22Rv1 (cell line): Measurements from ENCODE around the gene UPF1.

ENCODE experiments used
- CTCF ChIP-seq: fragments of 450-650 bp; IDR thresholded peaks from 2 replicates; pipeline ENCODE4 v1.5.1; 2017; ENCODE audit warnings: mild to moderate bottlenecking
- ZFX ChIP-seq: fragments of 450-650 bp; IDR thresholded peaks from 2 replicates; pipeline ENCODE4 v1.6.1; 2017; ENCODE audit warnings: antibody characterized with exemption, borderline replicate concordance

- no peak for TF ChIP-seq CTCF
- no peak for TF ChIP-seq ZFX
Measured at GRCh38 chr19:18814063-18814462, 17.7 kb upstream of the UPF1 start.
